ENCODE data around the gene SETD6.
"Not testable (repeated sequence)": the region's sequence is repeated elsewhere in the genome, so short reads cannot be mapped to it uniquely, and the experiment has no call there.

The SETD6 gene

GRCh38 chr16:58548378-58548777 lies 33.1 kb downstream of the SETD6 start:
- DNase-seq: no peak

GRCh38 chr16:58551496-58551895 lies 36.2 kb downstream of the SETD6 start:
- DNase-seq: no peak

DNA sequence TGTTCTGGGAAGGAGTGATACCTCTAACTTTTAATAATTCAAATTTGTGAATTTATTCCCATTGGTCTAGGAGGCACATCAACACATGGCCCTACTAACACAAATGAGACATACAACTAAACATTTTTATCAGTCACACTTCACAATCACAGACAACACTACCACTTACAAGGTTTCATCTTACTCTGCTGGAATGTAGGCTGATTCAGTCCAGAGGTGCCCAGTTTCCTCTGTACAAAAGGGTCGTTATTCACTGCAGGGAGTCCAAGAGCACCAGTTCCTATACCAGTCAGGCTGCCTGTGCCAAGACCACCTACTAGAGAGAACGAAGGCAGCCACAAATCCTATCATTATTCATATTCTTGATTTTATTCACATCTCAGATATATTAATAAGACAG lies 41.4 kb downstream of the SETD6 start:
- DNase-seq: no peak

DNA sequence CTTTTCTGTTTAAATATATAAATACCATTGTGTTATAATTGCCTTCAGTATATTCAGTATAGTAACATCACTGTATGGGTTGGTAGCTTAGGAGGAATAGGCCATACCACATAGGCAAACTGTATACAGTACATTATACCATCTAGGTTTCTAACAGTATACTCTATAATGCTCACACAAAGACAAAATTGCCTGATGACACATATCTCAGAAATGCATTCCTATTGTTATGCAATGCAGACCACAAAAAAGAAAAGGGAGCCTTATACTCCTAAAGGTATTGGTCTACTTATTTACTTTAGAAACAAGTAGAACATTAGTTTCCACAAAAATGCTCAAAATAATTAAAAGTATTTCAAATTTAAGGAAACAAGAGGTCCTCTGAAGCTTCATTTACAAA lies 47.9 kb downstream of the SETD6 start:
- DNase-seq: no peak

GRCh38 chr16:58563775-58564174 lies 48.5 kb downstream of the SETD6 start:
- no peak for DNase-seq

GRCh38 chr16:58565697-58566096 lies 50.4 kb downstream of the SETD6 start:
- not testable (repeated sequence) for DNase-seq
